T-cell (primary cell): Measurements from ENCODE around the gene PCDH1. TPM values are rescaled to one million over a fixed set of nuclear protein-coding genes. Genes with fewer than 3 reads are reported as not detected.

ENCODE experiments used
- ATAC-seq, 4 experiments: fragments of 200-7000 bp in 3 of 4; fragments of 150-1000 bp in 1 of 4; cut with Tn5 transposase; replicated peaks in 1 of 4; 1 replicate in 3 of 4; 2 replicates in 1 of 4; pipeline ENCODE4 v1.10.0; 2021; ENCODE audit warnings: moderate library complexity in 3 of 4, mild to moderate bottlenecking in 2 of 4, moderate number of reproducible peaks in 1 of 4
- CTCF ChIA-PET, 2 donors: fragments of 300-600 bp; sonication (Branson Sonifier 250); formaldehyde crosslinking; loops; one replicate each; lab custom pipeline; 2022; ENCODE audit warnings: antibody characterized with exemption in 2 of 2; lab: Charles Lee
- POLR2A ChIA-PET, 2 donors: fragments of 300-600 bp; sonication (Branson Sonifier 250); formaldehyde crosslinking; loops; one replicate each; lab custom pipeline; 2022; ENCODE audit warnings: antibody characterized with exemption in 2 of 2; lab: Charles Lee
- DNase-seq, 35 experiments: peaks; one replicate each; pipeline versions ENCODE4 v3.0.0 to v3.0.0-alpha.2; 2013 to 2023
- H3K27ac ChIP-seq: one replicate; pipeline ENCODE4 v1.5.1; 2013; ENCODE audit warnings: low read length
- H3K27me3 ChIP-seq, 2 experiments: replicated peaks in 1 of 2; 1 replicate in 1 of 2; 2 replicates in 1 of 2; pipeline versions ENCODE4 v1.6.1 to v1.7.0; 2013; ENCODE audit warnings: low read length in 1 of 2, mixed read lengths in 1 of 2; ENCODE audit not compliant: control insufficient read depth in 2 of 2, insufficient read depth in 2 of 2; ENCODE audit errors: extremely low read depth in 1 of 2
- H3K36me3 ChIP-seq, 2 donors: 1 replicate in 1 of 2; 2 replicates in 1 of 2; pipeline versions ENCODE4 v1.6.1 to v1.7.0; 2013; ENCODE audit warnings: low read length in 1 of 2; ENCODE audit not compliant: control insufficient read depth in 2 of 2, insufficient read depth in 1 of 2; ENCODE audit errors: extremely low read depth in 1 of 2
- H3K4me1 ChIP-seq, 2 experiments: 1 replicate in 1 of 2; 2 replicates in 1 of 2; pipeline versions ENCODE4 v1.6.1 to v1.7.0; 2013; ENCODE audit warnings: low read length in 2 of 2, mixed read lengths in 1 of 2; ENCODE audit not compliant: insufficient read depth in 2 of 2, control insufficient read depth in 1 of 2; ENCODE audit errors: extremely low read depth in 1 of 2
- H3K4me3 ChIP-seq, 2 donors: 1 replicate in 1 of 2; 2 replicates in 1 of 2; pipeline versions ENCODE4 v1.5.1 to v1.7.0; 2013; ENCODE audit warnings: mild to moderate bottlenecking in 2 of 2, low read length in 1 of 2, moderate library complexity in 1 of 2; ENCODE audit not compliant: control insufficient read depth in 1 of 2; ENCODE audit errors: extremely low read depth in 1 of 2
- H3K9me3 ChIP-seq: 2 replicates; pipeline ENCODE4 v1.7.0; 2013
- H3K27ac Mint-ChIP-seq, 2 donors: one replicate each; pipeline ENCODE4 v1.8.0; 2020 to 2021; ENCODE audit warnings: mild to moderate bottlenecking in 2 of 2, mixed read lengths in 2 of 2
- H3K27me3 Mint-ChIP-seq, 2 donors: one replicate each; pipeline ENCODE4 v1.8.0; 2021 to 2022; ENCODE audit warnings: mixed read lengths in 2 of 2
- H3K36me3 Mint-ChIP-seq: one replicate; pipeline ENCODE4 v1.8.0; 2021; ENCODE audit warnings: mixed read lengths
- H3K4me1 Mint-ChIP-seq, 3 donors: one replicate each; pipeline ENCODE4 v1.8.0; 2020 to 2022; ENCODE audit warnings: mixed read lengths in 3 of 3, mild to moderate bottlenecking in 1 of 3
- H3K4me3 Mint-ChIP-seq, 3 donors: one replicate each; pipeline ENCODE4 v1.8.0; 2020 to 2022; ENCODE audit warnings: mild to moderate bottlenecking in 3 of 3, mixed read lengths in 3 of 3, moderate library complexity in 3 of 3
- H3K9me3 Mint-ChIP-seq, 3 donors: one replicate each; pipeline ENCODE4 v1.8.0; 2020 to 2022; ENCODE audit warnings: mixed read lengths in 3 of 3
- WGBS: methylation state at CpG from one replicate; pipeline ENCODE4 v1.1.5; 2013; ENCODE audit warnings: missing lambda C conversion rate; ENCODE audit not compliant: insufficient coverage; 5-methylcytosine and 5-hydroxymethylcytosine counted together
- total RNA-seq, 35 experiments: library from RNA in 6 of 35; stranded (reverse) in 6 of 35; fragments of 120-200 nt in 1 of 35; gene quantifications; one replicate each; pipeline versions ENCODE4 v1.2.1 to v1.2.4 and lab custom pipeline; 2013 to 2026

The PCDH1 gene
- total RNA-seq, 5 donors from 2014 or later (not counting 1 experiment from before 2014, with no cell fraction given), result 0.23 to 3.0 (median 0.82) TPM

DNA sequence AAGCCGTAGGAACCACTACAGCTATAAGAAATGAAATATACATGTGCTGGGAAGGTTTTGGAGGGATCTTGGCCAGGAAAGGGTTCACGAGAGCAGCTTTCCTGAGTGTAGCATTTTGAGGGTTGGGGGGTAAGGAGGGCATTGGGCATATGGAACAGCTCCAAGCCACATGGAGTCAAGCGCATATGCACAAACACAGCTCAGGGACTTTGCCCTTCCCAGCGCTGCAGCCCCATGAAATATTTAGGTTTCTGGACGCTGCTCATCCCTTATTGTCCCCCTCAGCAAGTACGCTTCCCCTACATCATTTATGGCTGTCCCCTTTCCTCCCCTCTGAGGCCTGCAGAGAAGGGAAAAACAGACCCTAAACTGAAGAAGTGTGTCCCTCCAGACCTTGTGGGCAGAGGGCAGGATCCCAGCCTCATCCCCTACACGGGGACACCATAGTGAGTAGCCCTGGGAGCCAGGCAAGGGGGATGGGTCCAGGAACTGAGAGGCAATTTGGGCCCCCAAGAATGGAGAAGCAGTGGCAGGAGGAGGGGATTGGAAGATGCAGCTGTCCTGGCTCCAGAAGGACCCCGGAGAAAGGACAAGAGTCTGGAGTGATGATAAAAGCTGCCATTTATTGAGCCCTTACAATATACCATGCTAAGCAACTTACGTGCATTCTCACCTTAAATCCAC is 33.7 kb downstream of the PCDH1 start:
- WGBS, result 83% methylated on average over 4 of the region's 9 CpGs
- Mint-ChIP-seq H3K9me3 (no peaks in the 10 kb centered on the region), H3K36me3 (no peaks in the 10 kb centered on the region), H3K27ac (no peak overlapping the region), H3K27me3 (peaks cover 11 to 22% of the 10 kb centered on the region in 2 donors), H3K4me3 (no peak overlapping the region), H3K4me1 (peaks cover 10 to 21% (median 15%) of the 10 kb centered on the region in 3 donors)
- no peak for ATAC-seq
- DNase-seq, result no peak
- Histone ChIP-seq H3K4me1 (peaks cover 4 to 12% of the 10 kb centered on the region in 2 experiments), H3K27ac (no peak overlapping the region), H3K36me3 (no peaks in the 10 kb centered on the region), H3K27me3 (peaks cover 0 to 50% of the 10 kb centered on the region in 2 experiments), H3K9me3 (no peaks in the 10 kb centered on the region), H3K4me3 (no peak overlapping the region)
- POLR2A ChIA-PET, result interaction anchor here in 1 of 2 donors (0.5 kb wide), 1 partner anchor 814 kb away, joined by 3 read pairs; no protein-coding TSS in a partner anchor
- CTCF ChIA-PET, result no interaction called here

DNA sequence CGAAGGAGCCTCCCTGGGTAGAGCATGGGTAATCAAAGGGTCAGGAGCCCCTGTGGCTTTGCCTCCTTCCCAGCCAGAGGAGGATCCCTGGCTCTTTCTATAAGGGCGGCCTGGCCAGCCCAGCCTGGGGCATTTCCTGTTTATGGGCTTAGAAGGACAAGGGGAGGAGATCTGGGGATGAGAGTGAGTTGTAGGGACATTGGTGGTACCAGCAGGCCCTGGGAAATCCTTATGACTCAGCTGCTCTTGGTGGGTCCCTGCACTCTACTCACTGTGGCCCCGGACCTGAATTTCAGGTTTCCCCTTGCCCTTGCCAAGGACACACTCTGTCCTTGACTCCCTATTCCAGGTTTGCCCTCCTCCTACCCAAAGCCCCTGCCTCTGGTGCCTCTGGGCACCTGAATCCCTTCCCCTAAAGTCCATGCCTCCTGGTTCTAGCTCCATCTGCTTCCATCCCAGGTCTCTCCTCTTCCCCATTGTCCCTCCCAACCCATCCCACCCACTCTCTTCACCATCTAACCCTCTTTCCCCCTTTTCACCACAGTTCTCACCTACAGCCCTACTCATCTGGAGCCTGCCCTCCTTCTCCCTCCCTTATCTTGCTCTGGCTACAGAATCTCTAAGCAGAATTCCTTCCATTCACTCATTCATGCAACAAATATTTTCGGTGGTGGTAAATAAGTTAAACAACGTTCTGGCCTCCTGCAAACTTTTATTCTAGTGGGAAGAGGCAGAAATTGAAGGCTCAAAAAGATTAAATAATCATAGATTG is 34.9 kb downstream of the PCDH1 start:
- Histone ChIP-seq H3K27ac (no peak overlapping the region), H3K9me3 (no peaks in the 10 kb centered on the region), H3K36me3 (no peaks in the 10 kb centered on the region), H3K27me3 (peaks cover 0 to 50% of the 10 kb centered on the region in 2 experiments), H3K4me3 (no peak overlapping the region), H3K4me1 (peaks cover 2% of the 10 kb centered on the region in 2 experiments)
- no peaks in the 10 kb centered on the region for H3K36me3 Mint-ChIP-seq
- ChIA-PET POLR2A (no interaction called here), CTCF (no interaction called here)
- H3K9me3 Mint-ChIP-seq, result no peaks in the 10 kb centered on the region
- no peak overlapping the region for H3K27ac Mint-ChIP-seq
- 100% methylated on average over 1 of the region's 5 CpGs for WGBS
- ATAC-seq (no peak), DNase-seq (no peak)
- H3K4me1 Mint-ChIP-seq, result peaks cover under 1 to 18% (median 10%) of the 10 kb centered on the region in 3 donors
- H3K27me3 Mint-ChIP-seq, result peaks cover 11 to 27% of the 10 kb centered on the region in 2 donors
- no peak overlapping the region for H3K4me3 Mint-ChIP-seq

DNA sequence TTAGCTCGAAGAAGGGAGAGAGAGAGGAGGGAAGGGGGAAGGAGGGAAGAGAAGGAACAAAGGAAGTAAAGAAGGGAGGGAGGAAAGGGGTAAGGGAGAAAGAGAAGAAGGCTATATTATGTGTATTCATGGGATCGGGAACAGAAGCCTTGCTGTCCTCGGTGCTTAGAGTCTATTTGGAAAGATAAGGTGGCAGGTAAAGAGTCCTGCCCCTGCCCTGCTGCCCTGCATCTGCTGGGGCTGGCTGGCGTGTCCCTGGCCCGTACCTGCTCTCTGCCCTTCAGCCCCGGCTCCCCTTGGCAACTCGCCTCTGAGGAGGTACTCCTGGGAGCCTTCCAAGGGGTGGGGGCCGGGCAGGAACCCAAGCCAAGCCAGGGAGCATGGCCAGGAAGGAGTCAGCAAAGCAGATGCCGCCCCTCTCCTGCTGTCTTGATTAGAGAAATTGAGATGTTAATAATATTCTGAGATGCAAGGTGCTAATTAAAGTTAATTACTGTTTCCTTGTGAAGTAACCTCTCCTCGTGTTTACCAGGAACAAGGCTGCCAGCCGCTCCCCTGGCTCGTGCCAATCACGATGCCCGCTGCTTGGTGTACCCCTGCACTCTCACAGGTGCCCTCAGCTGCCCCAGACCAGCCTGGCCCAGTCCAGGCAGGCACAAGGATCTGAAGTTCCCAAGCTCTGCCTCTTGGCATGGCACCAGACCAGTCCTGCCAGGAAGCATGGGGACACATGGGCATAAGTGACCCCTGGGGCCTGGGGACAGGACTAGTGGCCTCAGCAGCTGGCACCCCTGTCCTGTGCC is 36.6 kb downstream of the PCDH1 start:
- peaks cover 3 to 4% of the 10 kb centered on the region in 2 experiments for H3K4me1 ChIP-seq
- WGBS, result 85% methylated on average over 14 of the region's 14 CpGs
- DNase-seq (no peak), ATAC-seq (no peak)
- Mint-ChIP-seq H3K36me3 (no peaks in the 10 kb centered on the region), H3K27ac (no peak overlapping the region), H3K4me1 (peaks cover 2 to 25% (median 15%) of the 10 kb centered on the region in 3 donors), H3K9me3 (no peaks in the 10 kb centered on the region), H3K27me3 (peaks cover 11 to 30% of the 10 kb centered on the region in 2 donors), H3K4me3 (no peak overlapping the region)
- no peaks in the 10 kb centered on the region for H3K9me3 ChIP-seq
- H3K36me3 ChIP-seq, result no peaks in the 10 kb centered on the region
- no peak overlapping the region for H3K4me3 ChIP-seq
- ChIA-PET CTCF (interaction anchor here in 1 of 2 donors (1.2 kb wide), 1 partner anchor 9 kb away, joined by 3 read pairs; no protein-coding TSS in a partner anchor), POLR2A (no interaction called here)
- peaks cover 0 to 55% of the 10 kb centered on the region in 2 experiments for H3K27me3 ChIP-seq
- no peak overlapping the region for H3K27ac ChIP-seq

DNA sequence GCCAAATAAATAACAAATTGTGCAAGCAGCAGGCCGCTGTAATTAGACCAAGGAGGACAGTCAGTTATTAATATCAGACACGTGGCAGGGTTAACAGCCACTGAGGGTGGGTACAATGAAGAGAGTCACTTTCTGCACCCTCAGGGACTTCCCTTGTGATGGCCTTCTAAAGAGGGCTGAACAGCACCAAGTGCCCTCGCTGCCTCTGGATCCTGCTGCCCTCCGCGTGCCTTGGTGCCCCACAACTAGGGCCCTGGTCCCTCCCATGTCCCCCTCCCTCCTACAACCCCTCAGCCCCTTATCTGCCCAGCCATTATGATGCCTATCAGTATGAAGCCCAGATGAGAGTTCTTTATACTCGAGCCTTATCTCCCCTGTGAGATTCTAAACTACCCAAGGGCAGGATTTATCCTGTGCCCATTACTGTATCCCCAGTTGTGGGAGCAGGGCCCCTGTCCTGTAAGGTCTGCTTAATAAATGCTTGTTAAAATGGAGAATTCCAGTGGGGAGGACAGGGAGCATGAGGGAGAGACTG is 37.3 kb downstream of the PCDH1 start:
- no peak overlapping the region for H3K4me3 ChIP-seq
- no peaks in the 10 kb centered on the region for H3K9me3 Mint-ChIP-seq
- no peak overlapping the region for H3K27ac ChIP-seq
- H3K27me3 Mint-ChIP-seq, result peaks cover 11 to 35% of the 10 kb centered on the region in 2 donors
- ATAC-seq (no peak), DNase-seq (no peak)
- POLR2A ChIA-PET, result interaction anchor here in 1 of 2 donors (0.6 kb wide), 1 partner anchor 71 kb away, joined by 4 read pairs; no protein-coding TSS in a partner anchor
- H3K27me3 ChIP-seq, result peaks cover 0 to 54% of the 10 kb centered on the region in 2 experiments
- no peak overlapping the region for H3K27ac Mint-ChIP-seq
- WGBS, result 90% methylated on average over 5 of the region's 6 CpGs
- H3K4me3 Mint-ChIP-seq, result no peak overlapping the region
- H3K4me1 Mint-ChIP-seq, result peaks cover 7 to 29% (median 17%) of the 10 kb centered on the region in 3 donors
- CTCF ChIA-PET, result interaction anchor here in 1 of 2 donors (1.1 kb wide), 1 partner anchor 38 kb away, joined by 3 read pairs; no protein-coding TSS in a partner anchor
- H3K36me3 Mint-ChIP-seq, result no peaks in the 10 kb centered on the region
- H3K4me1 ChIP-seq, result peaks cover 9 to 10% of the 10 kb centered on the region in 2 experiments
- no peaks in the 10 kb centered on the region for H3K9me3 ChIP-seq
- no peaks in the 10 kb centered on the region for H3K36me3 ChIP-seq

DNA sequence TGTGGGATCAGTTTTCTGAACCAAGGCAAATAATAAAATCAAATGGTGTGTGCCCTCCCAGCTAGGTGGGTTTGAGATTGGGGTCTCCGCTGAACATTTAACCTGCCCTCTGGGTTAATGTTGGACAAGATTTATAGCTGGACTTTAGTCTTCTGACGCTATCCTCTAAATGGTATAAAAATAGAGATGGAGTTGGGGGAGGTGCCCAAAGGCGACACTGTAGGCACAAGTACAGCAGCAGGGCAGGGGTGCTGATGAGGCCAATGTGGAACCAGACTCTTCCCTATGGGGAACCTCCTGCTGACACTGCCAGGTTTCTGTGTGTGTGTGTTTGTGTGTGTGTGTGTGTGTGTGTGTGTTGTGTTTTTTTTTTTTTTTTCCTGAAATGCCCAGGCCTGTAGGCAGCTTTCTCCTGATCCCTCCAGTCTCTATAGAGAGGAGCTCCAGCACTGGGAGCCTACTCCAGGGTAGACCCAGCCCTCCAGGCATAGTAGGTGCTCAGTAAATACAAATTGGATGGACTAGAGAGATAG is 37.9 kb downstream of the PCDH1 start:
- H3K36me3 Mint-ChIP-seq, result no peaks in the 10 kb centered on the region
- no peaks in the 10 kb centered on the region for H3K36me3 ChIP-seq
- ChIA-PET CTCF (interaction anchor here in 1 of 2 donors (1.1 kb wide), 1 partner anchor 39 kb away, joined by 3 read pairs; no protein-coding TSS in a partner anchor), POLR2A (interaction anchor here (0.6 kb wide), 2 partner anchors 38 to 70 kb away, joined by 3 to 4 read pairs; no protein-coding TSS in a partner anchor)
- no peak overlapping the region for H3K27ac ChIP-seq
- no peak overlapping the region for H3K4me3 Mint-ChIP-seq
- H3K4me3 ChIP-seq, result no peak overlapping the region
- H3K9me3 ChIP-seq, result no peaks in the 10 kb centered on the region
- 83% methylated on average over 1 of the region's 3 CpGs for WGBS
- H3K27me3 Mint-ChIP-seq, result peaks cover 11 to 35% of the 10 kb centered on the region in 2 donors
- DNase-seq (no peak), ATAC-seq (no peak)
- peaks cover 10 to 28% (median 17%) of the 10 kb centered on the region in 3 donors for H3K4me1 Mint-ChIP-seq
- no peaks in the 10 kb centered on the region for H3K9me3 Mint-ChIP-seq
- H3K27ac Mint-ChIP-seq, result no peak overlapping the region
- H3K4me1 ChIP-seq, result peaks cover 11 to 13% of the 10 kb centered on the region in 2 experiments
- H3K27me3 ChIP-seq, result peaks cover 0 to 52% of the 10 kb centered on the region in 2 experiments
